K562 (cell line): ENCODE results near the gene FRRS1L. TPM values are rescaled to one million over a fixed set of nuclear protein-coding genes. Genes with fewer than 3 reads are reported as not detected.

Experiments used
- ARNT ChIP-seq, 2 experiments: fragments of 450-650 bp; IDR thresholded peaks; 2 replicates each; pipeline ENCODE4 v1.6.1; 2016; ENCODE audit warnings: mild to moderate bottlenecking in 1 of 2
- EP400 ChIP-seq: fragments of 450-650 bp; IDR thresholded peaks from 2 replicates; pipeline ENCODE4 v1.6.1; 2017; ENCODE audit warnings: antibody characterized with exemption, mild to moderate bottlenecking, moderate library complexity
- HDAC2 ChIP-seq: fragments of 450-650 bp; IDR thresholded peaks from 2 replicates; pipeline ENCODE4 v1.6.1; 2016; ENCODE audit warnings: mild to moderate bottlenecking
- KLF16 ChIP-seq: IDR thresholded peaks from 2 replicates; pipeline ENCODE4 v1.6.1; 2016; ENCODE audit warnings: antibody characterized with exemption
- NR1H2 ChIP-seq: sonication (generic); formaldehyde crosslinking; IDR thresholded peaks from 2 replicates; pipeline ENCODE4 v1.4.0; 2020; ENCODE audit warnings: mild to moderate bottlenecking, missing genetic modification reagents
- POLR2AphosphoS5 ChIP-seq: IDR thresholded peaks from 2 replicates; pipeline ENCODE4 v1.6.1; 2011; ENCODE audit warnings: mild to moderate bottlenecking, low read depth, low read length, moderate library complexity; ENCODE audit not compliant: control insufficient read depth, insufficient read depth
- TRIM28 ChIP-seq: fragments of 450-650 bp; IDR thresholded peaks from 2 replicates; pipeline ENCODE4 v1.6.1; 2017
- ZBTB17 ChIP-seq: fragments of 450-650 bp; formaldehyde crosslinking; IDR thresholded peaks from 2 replicates; pipeline ENCODE4 v1.4.0; 2020; ENCODE audit warnings: mild to moderate bottlenecking
- ZKSCAN1 ChIP-seq: fragments of 150-350 bp; IDR thresholded peaks from 2 replicates; pipeline ENCODE4 v1.6.1; 2016; ENCODE audit warnings: low read depth, low read length
- ZNF445 ChIP-seq: fragments of 250-450 bp; sonication (Bioruptor Pico); IDR thresholded peaks from 2 replicates; pipeline ENCODE4 v1.4.0; 2020; ENCODE audit warnings: low read depth, mild to moderate bottlenecking, moderate library complexity
- polyA plus RNA-seq, 8 experiments: library from polyadenylated mRNA; depleted of rRNA in 4 of 8; stranded (reverse) in 5 of 8; unstranded in 3 of 8; fragments of >200 nt; fragmentation: Nextera tagmentation in 2 of 8; fragmentation: Illumina TruSeq in 1 of 8; extraction: Ambion mirVana in 2 of 8; extraction: Trizol in 1 of 8; gene quantifications; 2 replicates each; pipeline versions ENCODE4 v1.2.1 to v1.2.3, GENCODE V29; 2011 to 2014; ENCODE audit warnings: inconsistent platforms in 1 of 8, missing spikeins in 1 of 8
- total RNA-seq, 7 experiments: library from RNA; depleted of rRNA in 6 of 7; stranded (reverse); fragments of >200 nt in 6 of 7; fragmentation: Illumina TruSeq in 2 of 7; extraction: Trizol in 2 of 7; gene quantifications; 2 replicates each; pipeline versions ENCODE4 v1.2.1 to v1.2.3, GENCODE V29; 2011 to 2021; ENCODE audit warnings: low replicate concordance in 1 of 7
- TF ChIP-seq, protein P1 (sequence below): sonication (generic); formaldehyde crosslinking; IDR thresholded peaks from 2 replicates; pipeline ENCODE4 v1.8.0; 2023; ENCODE audit warnings: mild to moderate bottlenecking, missing genetic modification reagents
- TF ChIP-seq, protein P2 (sequence below), 2 experiments: fragments of 450-650 bp; IDR thresholded peaks; 2 replicates each; pipeline ENCODE4 v1.6.1; 2016; ENCODE audit warnings: mild to moderate bottlenecking in 2 of 2, borderline replicate concordance in 1 of 2, low read depth in 1 of 2, moderate library complexity in 1 of 2
- TF ChIP-seq, protein P3 (sequence below): fragments of 450-650 bp; IDR thresholded peaks from 2 replicates; pipeline ENCODE4 v1.6.1; 2018; ENCODE audit warnings: mild to moderate bottlenecking, low read depth; ENCODE audit not compliant: partially characterized antibody
- TF ChIP-seq, protein P4 (sequence below): fragments of 250-450 bp; sonication (Bioruptor Pico); IDR thresholded peaks from 2 replicates; pipeline ENCODE4 v1.9.0; 2021; ENCODE audit warnings: mild to moderate bottlenecking, inconsistent platforms

FRRS1L gene
- total and polyA plus RNA-seq, 9 of the 15 experiments (the other 6 are each of a cell fraction or from before 2014, with no cell fraction given), result under 0.01 to 0.04 (median 0.03) TPM; not detected in 5

DNA sequence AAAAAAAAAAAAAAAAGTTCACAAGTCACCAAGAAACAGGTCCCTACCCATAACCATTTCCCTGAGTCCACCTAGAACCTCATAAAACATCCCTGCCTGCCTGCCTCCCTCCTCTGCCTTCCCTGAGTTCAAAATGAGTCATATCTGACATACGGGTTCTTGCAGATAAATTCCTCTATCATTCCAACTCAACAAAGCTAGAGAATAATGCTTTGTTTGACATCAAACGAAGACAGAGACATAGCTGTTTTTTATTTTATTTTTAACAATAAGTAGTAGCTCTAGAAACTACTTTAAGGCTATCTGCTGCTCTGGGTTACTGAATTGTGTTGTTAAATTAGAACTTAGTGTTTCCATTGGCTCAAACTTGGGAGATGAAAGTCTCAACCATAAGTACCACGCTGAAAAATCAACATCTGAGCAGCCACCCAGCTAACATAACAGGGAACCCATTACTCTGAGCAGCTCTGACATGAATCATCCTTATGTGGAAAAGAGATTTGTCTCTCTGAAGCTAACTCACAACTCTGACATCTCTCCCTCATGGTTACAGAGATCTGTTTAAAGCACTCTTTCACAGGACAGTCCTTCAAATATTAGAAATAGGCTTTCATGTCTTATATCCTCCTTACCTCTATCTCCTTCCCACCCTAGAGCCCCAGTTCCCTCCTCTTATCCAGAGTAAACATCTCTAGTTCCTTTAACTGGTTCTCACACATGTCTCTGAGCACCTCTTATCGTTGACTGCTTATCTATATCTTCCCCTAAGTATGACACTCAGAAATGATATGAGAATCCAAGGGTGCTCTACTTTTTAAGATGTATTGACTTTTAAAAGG lies 59.4 kb downstream of the FRRS1L start (continued):
- TF ChIP-seq, protein P1, sequence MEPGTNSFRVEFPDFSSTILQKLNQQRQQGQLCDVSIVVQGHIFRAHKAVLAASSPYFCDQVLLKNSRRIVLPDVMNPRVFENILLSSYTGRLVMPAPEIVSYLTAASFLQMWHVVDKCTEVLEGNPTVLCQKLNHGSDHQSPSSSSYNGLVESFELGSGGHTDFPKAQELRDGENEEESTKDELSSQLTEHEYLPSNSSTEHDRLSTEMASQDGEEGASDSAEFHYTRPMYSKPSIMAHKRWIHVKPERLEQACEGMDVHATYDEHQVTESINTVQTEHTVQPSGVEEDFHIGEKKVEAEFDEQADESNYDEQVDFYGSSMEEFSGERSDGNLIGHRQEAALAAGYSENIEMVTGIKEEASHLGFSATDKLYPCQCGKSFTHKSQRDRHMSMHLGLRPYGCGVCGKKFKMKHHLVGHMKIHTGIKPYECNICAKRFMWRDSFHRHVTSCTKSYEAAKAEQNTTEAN (CRISPR knock-in tag), result no peak
- TF ChIP-seq TRIM28 (no peak), KLF16 (peak; percentile 76; the same call in 1 of the 2 replicates), ZBTB17 (CRISPR knock-in tag) (no peak), ZNF445 (CRISPR knock-in tag) (no peak), ZKSCAN1 (no peak), POLR2AphosphoS5 (peak; percentile 49; the same call in 1 of the 2 replicates), ARNT (IDR thresholded peaks at IDR 0.05) (peak in 1 of 2 experiments; percentile 56; a peak in 1 of 4 replicates), NR1H2 (CRISPR knock-in tag) (no peak), EP400 (peak; percentile 32; the same call in 1 of the 2 replicates), HDAC2 (peak; percentile 85; the same call in 1 of the 2 replicates)
- TF ChIP-seq, protein P2, sequence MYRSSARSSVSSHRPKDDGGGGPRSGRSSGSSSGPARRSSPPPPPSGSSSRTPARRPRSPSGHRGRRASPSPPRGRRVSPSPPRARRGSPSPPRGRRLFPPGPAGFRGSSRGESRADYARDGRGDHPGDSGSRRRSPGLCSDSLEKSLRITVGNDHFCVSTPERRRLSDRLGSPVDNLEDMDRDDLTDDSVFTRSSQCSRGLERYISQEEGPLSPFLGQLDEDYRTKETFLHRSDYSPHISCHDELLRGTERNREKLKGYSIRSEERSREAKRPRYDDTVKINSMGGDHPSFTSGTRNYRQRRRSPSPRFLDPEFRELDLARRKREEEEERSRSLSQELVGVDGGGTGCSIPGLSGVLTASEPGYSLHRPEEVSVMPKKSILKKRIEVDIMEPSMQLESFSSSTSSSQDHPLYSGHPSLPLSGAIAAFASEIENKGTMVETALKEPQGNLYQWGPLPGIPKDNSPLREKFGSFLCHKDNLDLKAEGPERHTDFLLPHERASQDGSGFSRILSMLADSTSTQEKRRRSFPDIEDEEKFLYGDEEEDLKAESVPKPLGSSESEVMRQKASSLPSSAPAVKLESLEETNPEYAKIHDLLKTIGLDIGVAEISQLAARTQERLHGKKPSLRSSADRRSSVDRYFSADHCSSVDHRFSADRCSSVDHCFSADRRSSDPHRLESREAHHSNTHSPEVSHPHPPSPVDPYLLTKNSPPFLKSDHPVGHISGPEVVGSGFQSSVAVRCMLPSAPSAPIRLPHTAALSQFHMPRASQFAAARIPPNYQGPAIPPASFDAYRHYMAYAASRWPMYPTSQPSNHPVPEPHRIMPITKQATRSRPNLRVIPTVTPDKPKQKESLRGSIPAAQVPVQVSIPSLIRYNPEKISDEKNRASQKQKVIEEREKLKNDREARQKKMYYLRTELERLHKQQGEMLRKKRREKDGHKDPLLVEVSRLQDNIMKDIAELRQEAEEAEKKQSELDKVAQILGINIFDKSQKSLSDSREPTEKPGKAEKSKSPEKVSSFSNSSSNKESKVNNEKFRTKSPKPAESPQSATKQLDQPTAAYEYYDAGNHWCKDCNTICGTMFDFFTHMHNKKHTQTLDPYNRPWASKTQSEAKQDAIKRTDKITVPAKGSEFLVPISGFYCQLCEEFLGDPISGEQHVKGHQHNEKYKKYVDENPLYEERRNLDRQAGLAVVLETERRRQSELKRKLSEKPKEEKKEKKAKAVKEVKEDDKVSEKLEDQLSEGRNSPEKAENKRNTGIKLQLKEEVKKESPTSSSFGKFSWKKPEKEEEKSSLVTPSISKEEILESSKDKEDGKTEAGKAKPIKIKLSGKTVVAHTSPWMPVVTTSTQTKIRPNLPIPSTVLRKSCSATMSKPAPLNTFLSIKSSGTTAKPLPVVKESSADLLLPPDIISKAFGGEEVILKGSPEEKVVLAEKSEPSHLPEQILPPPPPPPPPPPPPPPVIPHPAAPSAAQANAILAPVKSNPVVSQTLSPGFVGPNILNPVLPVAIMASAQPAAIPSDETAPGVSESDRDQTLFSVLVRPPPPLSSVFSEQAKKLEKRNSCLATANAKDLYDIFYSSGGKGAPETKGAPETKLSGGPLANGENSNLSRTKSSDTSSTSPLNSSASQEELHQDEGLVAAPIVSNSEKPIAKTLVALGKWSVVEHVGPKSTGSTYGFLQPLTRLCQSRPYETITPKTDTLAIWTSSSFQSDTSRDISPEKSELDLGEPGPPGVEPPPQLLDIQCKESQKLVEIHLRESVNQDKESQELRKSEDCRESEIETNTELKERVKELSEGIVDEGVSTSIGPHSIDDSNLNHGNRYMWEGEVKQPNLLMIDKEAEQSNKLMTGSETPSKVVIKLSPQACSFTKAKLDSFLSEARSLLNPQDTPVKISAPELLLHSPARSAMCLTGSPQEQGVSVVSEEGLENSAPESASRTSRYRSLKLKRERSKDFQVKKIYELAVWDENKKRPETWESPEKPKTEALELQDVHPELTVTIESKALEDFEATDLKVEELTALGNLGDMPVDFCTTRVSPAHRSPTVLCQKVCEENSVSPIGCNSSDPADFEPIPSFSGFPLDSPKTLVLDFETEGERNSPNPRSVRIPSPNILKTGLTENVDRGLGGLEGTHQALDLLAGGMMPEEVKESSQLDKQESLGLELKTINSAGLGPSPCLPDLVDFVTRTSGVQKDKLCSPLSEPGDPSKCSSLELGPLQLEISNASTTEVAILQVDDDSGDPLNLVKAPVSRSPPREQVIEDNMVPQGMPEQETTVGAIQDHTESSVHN (IDR thresholded peaks at IDR 0.05; ENCODE audit: borderline replicate concordance in 1 of 2, low read depth in 1 of 2), result no peak
- TF ChIP-seq, protein P3, sequence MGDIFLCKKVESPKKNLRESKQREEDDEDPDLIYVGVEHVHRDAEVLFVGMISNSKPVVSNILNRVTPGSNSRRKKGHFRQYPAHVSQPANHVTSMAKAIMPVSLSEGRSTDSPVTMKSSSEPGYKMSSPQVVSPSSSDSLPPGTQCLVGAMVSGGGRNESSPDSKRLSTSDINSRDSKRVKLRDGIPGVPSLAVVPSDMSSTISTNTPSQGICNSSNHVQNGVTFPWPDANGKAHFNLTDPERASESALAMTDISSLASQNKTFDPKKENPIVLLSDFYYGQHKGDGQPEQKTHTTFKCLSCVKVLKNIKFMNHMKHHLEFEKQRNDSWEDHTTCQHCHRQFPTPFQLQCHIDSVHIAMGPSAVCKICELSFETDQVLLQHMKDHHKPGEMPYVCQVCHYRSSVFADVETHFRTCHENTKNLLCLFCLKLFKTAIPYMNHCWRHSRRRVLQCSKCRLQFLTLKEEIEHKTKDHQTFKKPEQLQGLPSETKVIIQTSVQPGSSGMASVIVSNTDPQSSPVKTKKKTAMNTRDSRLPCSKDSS, result no peak
- TF ChIP-seq, protein P4, sequence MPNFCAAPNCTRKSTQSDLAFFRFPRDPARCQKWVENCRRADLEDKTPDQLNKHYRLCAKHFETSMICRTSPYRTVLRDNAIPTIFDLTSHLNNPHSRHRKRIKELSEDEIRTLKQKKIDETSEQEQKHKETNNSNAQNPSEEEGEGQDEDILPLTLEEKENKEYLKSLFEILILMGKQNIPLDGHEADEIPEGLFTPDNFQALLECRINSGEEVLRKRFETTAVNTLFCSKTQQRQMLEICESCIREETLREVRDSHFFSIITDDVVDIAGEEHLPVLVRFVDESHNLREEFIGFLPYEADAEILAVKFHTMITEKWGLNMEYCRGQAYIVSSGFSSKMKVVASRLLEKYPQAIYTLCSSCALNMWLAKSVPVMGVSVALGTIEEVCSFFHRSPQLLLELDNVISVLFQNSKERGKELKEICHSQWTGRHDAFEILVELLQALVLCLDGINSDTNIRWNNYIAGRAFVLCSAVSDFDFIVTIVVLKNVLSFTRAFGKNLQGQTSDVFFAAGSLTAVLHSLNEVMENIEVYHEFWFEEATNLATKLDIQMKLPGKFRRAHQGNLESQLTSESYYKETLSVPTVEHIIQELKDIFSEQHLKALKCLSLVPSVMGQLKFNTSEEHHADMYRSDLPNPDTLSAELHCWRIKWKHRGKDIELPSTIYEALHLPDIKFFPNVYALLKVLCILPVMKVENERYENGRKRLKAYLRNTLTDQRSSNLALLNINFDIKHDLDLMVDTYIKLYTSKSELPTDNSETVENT (CRISPR knock-in tag), result no peak
